ENCODE results near the gene SPECC1.

SPECC1 gene

GRCh38 chr17:20111538-20111937 lies 102.4 kb downstream of the SPECC1 start:
- ChIA-PET POLR2A (ENCODE audit: low non-redundant PET) (no interaction called here), CTCF (no interaction called here)
- DNase-seq (ENCODE audit: low spot score): no peak
- TF ChIP-seq, protein P1, sequence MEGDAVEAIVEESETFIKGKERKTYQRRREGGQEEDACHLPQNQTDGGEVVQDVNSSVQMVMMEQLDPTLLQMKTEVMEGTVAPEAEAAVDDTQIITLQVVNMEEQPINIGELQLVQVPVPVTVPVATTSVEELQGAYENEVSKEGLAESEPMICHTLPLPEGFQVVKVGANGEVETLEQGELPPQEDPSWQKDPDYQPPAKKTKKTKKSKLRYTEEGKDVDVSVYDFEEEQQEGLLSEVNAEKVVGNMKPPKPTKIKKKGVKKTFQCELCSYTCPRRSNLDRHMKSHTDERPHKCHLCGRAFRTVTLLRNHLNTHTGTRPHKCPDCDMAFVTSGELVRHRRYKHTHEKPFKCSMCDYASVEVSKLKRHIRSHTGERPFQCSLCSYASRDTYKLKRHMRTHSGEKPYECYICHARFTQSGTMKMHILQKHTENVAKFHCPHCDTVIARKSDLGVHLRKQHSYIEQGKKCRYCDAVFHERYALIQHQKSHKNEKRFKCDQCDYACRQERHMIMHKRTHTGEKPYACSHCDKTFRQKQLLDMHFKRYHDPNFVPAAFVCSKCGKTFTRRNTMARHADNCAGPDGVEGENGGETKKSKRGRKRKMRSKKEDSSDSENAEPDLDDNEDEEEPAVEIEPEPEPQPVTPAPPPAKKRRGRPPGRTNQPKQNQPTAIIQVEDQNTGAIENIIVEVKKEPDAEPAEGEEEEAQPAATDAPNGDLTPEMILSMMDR (conservative IDR thresholded peaks at IDR 0.05; ENCODE audit: low read depth): no peak
- H3K27ac ChIP-seq: no peak overlapping the region

- ChIA-PET CTCF (no interaction called here), POLR2A (ENCODE audit: low non-redundant PET) (interaction anchor here (0.7 kb wide), 1 partner anchor 98 kb away, joined by 8 read pairs; no protein-coding TSS in a partner anchor)
- H3K27ac ChIP-seq: no peak overlapping the region
- no peak for DNase-seq (ENCODE audit: low spot score)
- TF ChIP-seq, protein P1 (conservative IDR thresholded peaks at IDR 0.05; ENCODE audit: low read depth): no peak
These were observed 105.3 kb downstream of the SPECC1 start for GRCh38 chr17:20114466-20114865.

DNA sequence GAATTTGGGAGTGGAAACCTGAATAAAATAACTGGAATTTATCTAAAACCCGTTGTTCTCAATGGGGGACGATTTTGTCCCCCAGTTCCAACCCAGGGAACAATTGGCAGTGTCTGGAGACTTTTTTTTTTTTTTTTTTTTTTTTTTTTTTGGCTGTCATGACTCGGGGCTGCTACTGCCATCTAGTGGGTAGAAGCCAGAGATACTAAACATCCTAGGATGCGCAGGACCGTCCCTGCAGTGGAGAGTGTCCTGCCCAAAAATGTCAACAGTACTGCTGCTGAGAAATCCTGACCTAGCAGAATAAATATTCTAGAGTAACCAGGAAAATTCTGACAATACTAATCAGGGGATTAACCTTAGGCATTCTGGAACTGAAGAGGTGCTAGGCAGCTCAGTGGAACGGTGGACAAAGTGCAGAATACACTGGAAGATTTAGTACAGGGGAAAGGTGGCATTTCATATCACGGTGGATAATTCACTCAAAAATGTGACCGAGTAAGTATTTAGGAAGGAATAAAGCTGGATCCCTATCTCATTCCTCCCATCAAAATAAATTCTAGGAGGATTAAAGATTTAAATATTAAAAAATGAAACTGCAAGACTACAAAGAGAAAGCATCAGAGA lies 107.6 kb downstream of the SPECC1 start:
- no peak overlapping the region for H3K27ac ChIP-seq
- ChIA-PET POLR2A (ENCODE audit: low non-redundant PET) (no interaction called here), CTCF (interaction anchor here (0.6 to 2.6 kb wide), 3 partner anchors 42 to 767 kb away, joined by 3 to 13 read pairs (median 3); no protein-coding TSS in a partner anchor)
- DNase-seq (ENCODE audit: low spot score): peak; percentile 30
- TF ChIP-seq, protein P1 (conservative IDR thresholded peaks at IDR 0.05; ENCODE audit: low read depth): peak; percentile 77

DNA sequence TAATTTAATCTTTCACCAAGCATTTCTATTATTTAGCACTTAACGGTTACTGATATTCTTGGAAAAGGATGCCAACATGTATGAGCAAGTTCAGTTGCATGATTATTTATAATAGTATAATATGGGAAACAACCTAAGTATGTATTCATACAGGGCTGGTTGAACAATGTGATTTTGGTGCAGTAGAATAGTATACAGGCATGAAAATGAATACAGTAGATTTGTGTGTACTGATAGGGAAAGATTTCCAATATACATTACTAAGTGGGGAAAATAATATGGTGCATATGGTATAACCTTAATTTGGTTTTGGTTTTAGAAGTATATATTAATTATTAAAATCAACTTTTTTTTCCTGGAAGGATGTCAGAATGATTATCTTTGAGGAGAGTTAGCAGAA lies 109.1 kb downstream of the SPECC1 start:
- TF ChIP-seq, protein P1 (conservative IDR thresholded peaks at IDR 0.05; ENCODE audit: low read depth): no peak
- ChIA-PET POLR2A (ENCODE audit: low non-redundant PET) (no interaction called here), CTCF (interaction anchor here (2.6 kb wide), 1 partner anchor 126 kb away, joined by 13 read pairs; no protein-coding TSS in a partner anchor)
- no peak for DNase-seq (ENCODE audit: low spot score)
- H3K27ac ChIP-seq: no peak overlapping the region

GRCh38 chr17:20120836-20121235 lies 111.7 kb downstream of the SPECC1 start:
- POLR2A ChIA-PET (ENCODE audit: low non-redundant PET): no interaction called here
- TF ChIP-seq, protein P1 (conservative IDR thresholded peaks at IDR 0.05; ENCODE audit: low read depth): no peak
- CTCF ChIA-PET: interaction anchor here (0.6 to 0.8 kb wide), 2 partner anchors 42 to 129 kb away, joined by 3 read pairs; no protein-coding TSS in a partner anchor
- DNase-seq (ENCODE audit: low spot score): no peak
- no peak overlapping the region for H3K27ac ChIP-seq

- no peak overlapping the region for H3K27ac ChIP-seq
- DNase-seq (ENCODE audit: low spot score): peak; percentile 73
- POLR2A ChIA-PET (ENCODE audit: low non-redundant PET): no interaction called here
- CTCF ChIA-PET: interaction anchor here (0.6 to 1.5 kb wide), 10 partner anchors 37 to 752 kb away, joined by 3 to 7 read pairs (median 3); no protein-coding TSS in a partner anchor
- TF ChIP-seq, protein P1 (conservative IDR thresholded peaks at IDR 0.05; ENCODE audit: low read depth): peak; percentile 89
These were observed 112.4 kb downstream of the SPECC1 start for GRCh38 chr17:20121359-20122253.

Data from RWPE1 (cell line).